Epithelial cell of proximal tubule (primary cell): ENCODE results near the gene HDAC1. TPM values are rescaled to one million over a fixed set of nuclear protein-coding genes. Genes with fewer than 3 reads are reported as not detected.

ENCODE experiments used
- DNase-seq: peaks from one replicate; pipeline ENCODE4 v3.0.0-alpha.2; 2011; ENCODE audit warnings: low read depth
- H3K4me3 ChIP-seq: 2 replicates; pipeline ENCODE4 v1.5.1; 2011; ENCODE audit warnings: low read depth, mild to moderate bottlenecking, low read length
- CTCF ChIP-seq: conservative IDR thresholded peaks from 2 replicates; pipeline ENCODE4 v1.5.1; 2012; ENCODE audit warnings: low read depth, mild to moderate bottlenecking, low read length
- total RNA-seq: library from RNA; depleted of rRNA; stranded (reverse); fragments of >200 nt; gene quantifications from 2 replicates; pipeline ENCODE4 v1.2.3, GENCODE V29; 2015

The HDAC1 gene
- total RNA-seq, 1 donor from 2014 or later: 117 TPM

DNA sequence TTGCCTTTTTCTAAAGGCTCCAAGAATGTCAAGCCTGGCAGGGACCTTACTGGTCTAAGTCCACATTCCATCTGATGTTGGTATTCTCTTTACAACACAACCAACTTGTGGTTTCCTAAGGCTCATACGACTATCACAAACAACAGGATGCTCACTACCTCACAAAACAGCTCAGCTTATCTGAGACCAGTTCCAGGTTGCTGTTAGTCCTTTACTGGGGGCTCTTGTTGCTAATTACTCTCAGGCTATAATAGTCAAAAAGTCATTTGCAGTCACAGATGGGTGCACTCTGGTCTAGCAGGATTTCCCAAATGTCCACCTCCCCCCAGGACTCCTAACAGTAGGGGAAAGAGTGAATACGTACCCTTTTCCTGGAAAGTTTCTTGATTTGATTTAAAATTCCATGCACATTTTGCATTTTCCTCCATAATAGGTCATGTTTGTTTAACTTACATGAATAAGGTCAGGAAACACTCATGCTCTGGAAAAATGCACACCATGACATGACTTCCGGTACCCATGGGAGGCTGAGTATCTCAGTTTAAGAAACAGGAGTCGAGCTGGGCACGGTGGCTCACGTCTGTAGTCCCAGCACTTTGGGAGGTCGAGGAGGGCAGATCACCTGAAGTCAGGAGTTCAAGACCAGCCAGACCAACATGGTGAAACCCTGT is 24.8 kb upstream of the HDAC1 start:
- no peak overlapping the region for H3K4me3 ChIP-seq
- DNase-seq: no peak
- no peak for TF ChIP-seq CTCF

DNA sequence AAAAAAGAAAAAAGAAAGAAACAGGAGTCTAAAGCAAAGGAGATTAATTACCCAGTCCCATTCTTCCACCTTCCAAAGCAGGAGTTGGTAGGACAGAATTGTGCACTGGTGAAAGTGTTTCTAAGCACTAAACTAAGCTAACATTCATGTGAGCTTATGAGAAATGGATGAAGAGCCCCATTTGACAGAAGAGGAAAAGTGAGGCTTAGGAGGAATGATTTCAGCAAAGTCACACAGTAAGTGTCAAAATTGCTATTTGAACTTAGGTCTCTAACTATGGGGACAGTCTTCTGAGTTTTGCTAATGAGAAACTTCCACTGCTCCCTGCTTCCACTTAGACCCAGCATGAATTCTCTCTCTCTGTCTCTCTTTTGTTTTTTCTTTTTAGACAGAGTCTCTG is 22.1 kb upstream of the HDAC1 start:
- no peak for TF ChIP-seq CTCF
- DNase-seq: no peak
- H3K4me3 ChIP-seq: no peak overlapping the region

- DNase-seq: no peak
- H3K4me3 ChIP-seq: no peak overlapping the region
- no peak for TF ChIP-seq CTCF
Observed at GRCh38 chr1:32272557-32273390, 19.1 kb upstream of the HDAC1 start.

- no peak for TF ChIP-seq CTCF
- no peak overlapping the region for H3K4me3 ChIP-seq
- no peak for DNase-seq
Observed at GRCh38 chr1:32273391-32274208, 18.3 kb upstream of the HDAC1 start.

DNA sequence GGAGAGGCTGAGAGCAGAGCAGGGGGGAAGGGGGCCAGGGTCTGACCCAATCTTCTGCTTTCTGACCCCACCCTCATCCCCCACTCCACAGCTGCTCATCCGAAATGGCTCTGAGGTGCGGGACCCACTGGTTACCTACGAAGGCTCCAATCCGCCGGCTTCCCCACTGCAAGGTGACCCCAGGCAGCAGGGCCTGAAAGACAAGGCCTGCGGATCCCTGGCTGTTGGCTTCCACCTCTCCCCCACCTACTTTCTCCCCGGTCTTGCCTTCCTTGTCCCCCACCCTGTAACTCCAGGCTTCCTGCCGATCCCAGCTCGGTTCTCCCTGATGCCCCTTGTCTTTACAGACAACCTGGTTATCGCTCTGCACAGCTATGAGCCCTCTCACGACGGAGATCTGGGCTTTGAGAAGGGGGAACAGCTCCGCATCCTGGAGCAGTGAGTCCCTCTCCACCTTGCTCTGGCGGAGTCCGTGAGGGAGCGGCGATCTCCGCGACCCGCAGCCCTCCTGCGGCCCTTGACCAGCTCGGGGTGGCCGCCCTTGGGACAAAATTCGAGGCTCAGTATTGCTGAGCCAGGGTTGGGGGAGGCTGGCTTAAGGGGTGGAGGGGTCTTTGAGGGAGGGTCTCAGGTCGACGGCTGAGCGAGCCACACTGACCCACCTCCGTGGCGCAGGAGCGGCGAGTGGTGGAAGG is 17.1 kb upstream of the HDAC1 start:
- DNase-seq: no peak
- TF ChIP-seq CTCF: no peak
- H3K4me3 ChIP-seq: no peak overlapping the region

GRCh38 chr1:32275424-32275823 is 16.5 kb upstream of the HDAC1 start:
- H3K4me3 ChIP-seq: no peak overlapping the region
- TF ChIP-seq CTCF: no peak
- no peak for DNase-seq
